HCEC 1CT (cell line): Measurements from ENCODE around the gene RNF223.
A peak's percentile ranks its signal among the peaks of the same experiment; 100 is the strongest.
"Not testable (repeated sequence)": the region's sequence is repeated elsewhere in the genome, so short reads cannot be mapped to it uniquely, and the experiment has no call there.

ENCODE experiments used
- DNase-seq: peaks from one replicate; pipeline ENCODE4 v3.0.0-alpha.2; 2017

Gene RNF223

GRCh38 chr1:1041873-1042272 is 32.2 kb downstream of the RNF223 start:
- DNase-seq = no peak

GRCh38 chr1:1041092-1041523 is 33.0 kb downstream of the RNF223 start:
- no peak for DNase-seq

DNA sequence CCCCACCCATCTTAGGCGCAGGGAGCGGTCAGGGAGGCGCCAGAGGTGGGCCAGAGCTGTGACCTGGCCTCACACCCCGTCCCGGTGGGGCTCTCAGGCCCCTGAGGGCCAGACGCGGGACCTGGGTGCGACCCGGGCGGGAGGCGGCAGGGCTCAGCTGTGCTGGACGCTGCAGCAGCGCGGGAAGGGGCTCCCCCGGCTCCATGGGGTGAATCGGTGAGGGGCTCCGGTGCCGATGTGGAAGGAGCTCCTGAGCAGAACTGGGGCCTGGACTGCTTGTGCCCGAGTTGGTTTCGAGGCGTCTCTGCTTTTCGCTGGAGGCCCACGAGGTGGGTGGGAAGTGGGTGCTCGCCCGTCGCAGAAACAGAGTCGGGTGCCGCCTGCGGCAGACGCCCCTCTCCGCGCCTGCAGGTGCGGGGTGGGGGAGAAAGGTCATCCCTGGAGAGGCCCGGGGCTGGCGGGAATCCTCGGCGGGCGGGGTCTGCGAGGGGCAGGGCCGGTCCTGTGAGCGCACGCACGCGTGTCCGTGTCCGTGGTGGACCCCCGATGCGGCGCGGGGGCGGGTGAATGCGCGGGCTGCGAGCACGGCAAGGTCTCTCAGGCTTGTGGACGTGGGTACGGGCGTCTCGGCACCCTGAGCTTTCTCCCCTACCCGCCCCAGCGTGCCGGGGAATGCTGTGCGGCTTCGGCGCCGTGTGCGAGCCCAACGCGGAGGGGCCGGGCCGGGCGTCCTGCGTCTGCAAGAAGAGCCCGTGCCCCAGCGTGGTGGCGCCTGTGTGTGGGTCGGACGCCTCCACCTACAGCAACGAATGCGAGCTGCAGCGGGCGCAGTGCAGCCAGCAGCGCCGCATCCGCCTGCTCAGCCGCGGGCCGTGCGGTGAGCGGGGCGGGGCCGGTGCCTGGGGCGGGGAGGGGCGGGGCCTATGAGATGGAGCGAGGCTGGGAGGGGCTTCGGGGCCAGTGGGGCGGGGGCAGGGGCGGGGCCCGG is 33.8 kb downstream of the RNF223 start:
- DNase-seq = peak; percentile 67

DNA sequence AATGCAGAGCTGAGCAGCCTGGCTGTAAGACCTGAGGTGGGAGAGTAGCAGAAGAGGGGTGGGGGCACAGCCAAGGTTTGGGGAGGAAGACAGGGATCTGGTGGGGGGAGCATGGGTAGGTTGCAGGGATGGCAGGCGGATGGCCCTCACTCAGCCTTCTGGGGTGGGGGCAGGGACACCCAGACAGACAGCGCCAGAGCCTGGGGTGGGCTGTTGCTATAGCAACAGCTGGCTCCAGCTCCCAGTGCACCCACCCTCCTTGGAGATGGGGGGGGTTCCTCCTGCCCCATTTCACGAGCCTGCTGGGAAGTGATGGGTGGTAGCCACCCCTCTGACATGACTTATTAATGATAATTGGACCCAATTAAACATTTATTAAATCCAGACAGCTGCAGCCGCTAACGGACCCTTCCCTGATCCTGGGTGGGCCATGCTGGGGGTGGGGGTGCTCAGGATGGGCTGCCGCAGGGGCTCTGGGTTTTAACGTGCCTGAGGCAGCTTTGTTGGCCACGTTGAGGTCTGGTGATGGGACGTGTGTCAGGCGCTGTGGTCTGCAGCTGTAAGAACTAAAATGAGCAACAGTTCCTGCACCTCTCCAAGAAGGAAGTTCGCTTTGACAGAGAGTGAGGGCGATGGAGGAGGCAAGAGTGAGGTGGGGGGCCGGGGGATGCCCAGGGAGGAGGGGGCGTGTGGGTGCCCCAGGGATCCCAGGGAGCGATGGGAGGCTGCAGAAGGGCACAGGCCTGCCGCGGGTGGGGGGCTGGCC is 34.8 kb downstream of the RNF223 start:
- DNase-seq = no peak

GRCh38 chr1:1038694-1039093 is 35.4 kb downstream of the RNF223 start:
- DNase-seq = no peak

DNA sequence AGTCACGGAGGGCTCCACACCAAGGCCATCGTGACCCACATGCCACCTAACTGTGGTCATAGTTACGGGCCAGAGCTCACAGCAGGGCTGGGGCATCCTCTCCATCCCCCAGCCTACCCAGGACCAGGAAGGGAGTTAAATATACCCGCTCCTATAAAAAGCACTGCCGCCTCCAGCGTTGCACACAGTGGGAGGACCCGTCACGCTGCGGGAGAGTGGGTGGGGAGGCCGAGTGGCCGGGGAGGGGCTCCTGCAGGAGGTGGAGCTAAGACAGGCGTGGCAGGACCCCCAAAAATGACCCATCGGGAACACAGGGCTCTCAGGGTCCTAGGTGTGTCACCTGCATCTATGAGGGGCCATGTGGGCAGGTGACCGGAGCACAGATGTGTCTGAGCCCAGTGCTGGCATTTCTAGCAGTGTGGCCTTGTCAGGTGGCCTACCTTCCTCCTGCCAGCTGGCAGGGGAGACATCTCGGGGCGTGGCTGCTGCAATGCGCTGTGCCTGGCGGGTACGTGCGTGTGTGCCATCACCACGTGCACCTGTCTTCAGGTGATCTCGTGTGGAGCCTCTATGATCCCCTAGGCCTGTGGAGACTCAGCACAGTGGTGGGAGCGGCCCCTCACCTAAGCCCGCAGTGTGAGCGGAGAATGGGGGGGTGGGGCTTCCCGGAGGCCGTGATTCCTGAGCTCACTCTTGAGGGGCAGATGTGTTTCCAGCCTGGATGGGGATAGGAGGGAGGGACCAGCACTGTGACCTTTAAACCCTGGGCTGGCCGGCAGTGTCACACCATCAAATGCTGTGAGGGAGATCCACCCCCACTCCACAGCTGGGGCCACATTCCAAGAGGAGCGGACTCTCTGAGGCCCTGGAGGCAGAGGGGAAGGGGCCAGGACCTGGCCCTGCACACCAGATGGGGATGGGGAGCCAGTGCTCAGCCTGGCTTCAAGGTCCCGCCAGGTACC is 36.5 kb downstream of the RNF223 start:
- no peak for DNase-seq

GRCh38 chr1:1035291-1035943 is 38.7 kb downstream of the RNF223 start:
- no peak for DNase-seq

GRCh38 chr1:1034439-1034781 is 39.7 kb downstream of the RNF223 start:
- DNase-seq = no peak

GRCh38 chr1:1033731-1034438 is 40.2 kb downstream of the RNF223 start:
- no peak for DNase-seq

DNA sequence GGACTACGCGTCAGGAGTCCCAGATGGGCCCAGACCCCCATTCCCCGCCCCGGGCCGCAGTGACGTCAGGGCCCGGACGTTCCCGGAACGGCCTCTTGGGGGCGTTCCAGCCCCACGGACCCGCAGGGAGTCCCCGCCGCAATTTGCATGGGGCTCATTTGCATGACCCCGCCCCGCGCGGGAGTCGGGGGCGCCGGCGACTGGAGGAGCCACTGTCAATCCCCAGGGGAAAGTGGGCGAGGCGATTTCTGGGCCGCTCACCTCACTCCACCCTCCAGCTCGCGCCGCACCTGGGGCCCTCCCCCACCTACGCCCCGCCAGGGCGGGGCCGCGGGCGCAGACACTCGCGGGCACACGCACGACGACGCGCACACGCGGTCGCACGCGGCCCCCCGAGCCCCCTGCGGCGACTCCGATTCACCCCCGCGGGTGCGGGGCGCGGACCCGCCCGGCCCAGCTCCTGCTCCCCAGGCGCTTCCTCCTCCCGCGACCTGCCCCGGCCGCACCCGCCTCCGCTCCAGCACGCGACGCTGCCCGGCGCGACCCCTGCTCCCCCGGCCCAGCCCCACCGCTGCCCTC is 41.0 kb downstream of the RNF223 start:
- peak; percentile 39 for DNase-seq

GRCh38 chr1:1032424-1032823 is 41.7 kb downstream of the RNF223 start:
- no peak for DNase-seq

- no peak for DNase-seq
These were observed 42.4 kb downstream of the RNF223 start for GRCh38 chr1:1031659-1032235.

GRCh38 chr1:1030867-1031658 is 43.0 kb downstream of the RNF223 start:
- DNase-seq = not testable (repeated sequence)

DNA sequence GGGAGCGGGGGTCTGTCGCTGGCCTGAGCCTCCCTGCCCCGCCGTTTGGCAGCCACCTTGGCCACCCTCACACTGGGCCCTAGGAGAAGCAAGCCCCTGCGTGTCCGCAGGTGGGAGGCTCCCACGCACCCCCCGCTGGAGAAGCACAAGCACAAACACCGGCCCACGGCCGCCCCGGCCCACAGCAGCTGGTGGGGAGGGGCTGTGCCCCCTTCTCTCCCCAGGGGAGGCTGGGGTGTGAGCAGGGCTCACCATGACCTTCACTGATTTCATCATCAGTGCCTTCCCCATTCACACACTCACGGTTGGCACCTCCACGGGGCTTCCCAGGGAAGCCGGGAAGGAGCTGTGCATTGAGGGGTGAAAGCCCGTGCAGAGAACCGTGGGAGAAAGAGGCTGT is 46.3 kb downstream of the RNF223 start:
- no peak for DNase-seq

DNA sequence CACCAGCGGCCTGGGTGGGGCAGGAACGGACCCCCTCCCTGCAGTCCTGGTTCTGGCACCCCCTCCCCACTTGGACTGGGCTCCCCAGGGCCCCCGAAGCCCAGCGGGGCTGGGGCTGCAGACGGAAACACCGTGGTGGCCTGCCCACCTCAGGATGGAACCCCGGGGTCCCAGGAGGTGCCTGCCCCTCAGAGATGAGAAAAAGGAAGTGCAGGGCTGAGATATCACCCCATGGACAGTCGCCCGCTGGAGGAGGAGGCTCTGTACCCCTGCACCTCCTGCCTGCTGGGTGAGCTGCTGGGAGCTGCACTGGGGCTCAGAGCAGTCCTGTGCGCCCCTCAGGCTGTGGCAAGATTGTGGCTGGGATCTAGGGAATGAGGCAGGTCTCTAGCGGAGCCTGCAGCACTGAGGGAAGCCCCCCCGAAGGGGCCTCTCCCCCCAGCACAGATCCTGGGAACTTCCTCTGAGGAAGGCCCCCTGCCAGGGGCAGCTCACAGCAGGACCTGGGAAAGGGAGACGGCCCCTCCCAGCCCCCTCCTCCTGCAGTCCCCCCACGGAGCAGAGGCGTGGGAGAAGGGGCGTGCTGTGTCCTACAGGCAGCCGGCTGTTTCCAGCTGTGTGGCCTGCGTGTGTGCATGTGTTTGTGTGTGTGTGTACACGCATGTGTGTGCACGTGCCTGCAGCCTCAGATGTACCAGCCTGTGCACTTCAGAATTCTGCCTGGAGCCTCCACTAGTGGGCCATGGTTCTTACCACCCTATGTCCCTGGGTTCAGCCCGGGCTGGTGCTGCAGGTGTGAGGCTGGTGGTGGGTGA is 47.3 kb downstream of the RNF223 start:
- DNase-seq = no peak

- DNase-seq = no peak
These were observed 48.4 kb downstream of the RNF223 start for GRCh38 chr1:1025730-1026129.

GRCh38 chr1:1024771-1025699 is 49.1 kb downstream of the RNF223 start:
- DNase-seq = no peak
